GM20000 (cell line): ENCODE measurements around the gene SLIT3.
A peak's percentile ranks its signal among the peaks of the same experiment; 100 is the strongest.
"Not testable (repeated sequence)": the region's sequence is repeated elsewhere in the genome, so short reads cannot be mapped to it uniquely, and the experiment has no call there.

ENCODE experiments used
- DNase-seq: peaks from one replicate; pipeline ENCODE4 v3.0.0; 2012; ENCODE audit warnings: low spot score
- CTCF ChIP-seq: IDR thresholded peaks from 2 replicates; pipeline ENCODE4 v1.5.1; 2012; ENCODE audit warnings: mild to moderate bottlenecking, control low read depth; ENCODE audit errors: extremely low read depth, missing control alignments

The SLIT3 gene

GRCh38 chr5:168743617-168744016 is 557.3 kb downstream of the SLIT3 start:
- DNase-seq = no peak

GRCh38 chr5:168742311-168742710 is 558.6 kb downstream of the SLIT3 start:
- not testable (repeated sequence) for DNase-seq

More at GRCh38 chr5:168743617-168744016, 557.3 kb downstream of the SLIT3 start:
- TF ChIP-seq CTCF = no peak

GRCh38 chr5:168740811-168741213 is 560.1 kb downstream of the SLIT3 start:
- DNase-seq = no peak

GRCh38 chr5:168740092-168740800 is 560.7 kb downstream of the SLIT3 start:
- no peak for DNase-seq
- TF ChIP-seq CTCF = no peak

More at GRCh38 chr5:168740811-168741213, 560.1 kb downstream of the SLIT3 start:
- no peak for TF ChIP-seq CTCF

- TF ChIP-seq CTCF = no peak
- DNase-seq = no peak
Measured at GRCh38 chr5:168737066-168737465, 563.9 kb downstream of the SLIT3 start.

GRCh38 chr5:168736281-168736831 is 564.6 kb downstream of the SLIT3 start:
- TF ChIP-seq CTCF = no peak

DNA sequence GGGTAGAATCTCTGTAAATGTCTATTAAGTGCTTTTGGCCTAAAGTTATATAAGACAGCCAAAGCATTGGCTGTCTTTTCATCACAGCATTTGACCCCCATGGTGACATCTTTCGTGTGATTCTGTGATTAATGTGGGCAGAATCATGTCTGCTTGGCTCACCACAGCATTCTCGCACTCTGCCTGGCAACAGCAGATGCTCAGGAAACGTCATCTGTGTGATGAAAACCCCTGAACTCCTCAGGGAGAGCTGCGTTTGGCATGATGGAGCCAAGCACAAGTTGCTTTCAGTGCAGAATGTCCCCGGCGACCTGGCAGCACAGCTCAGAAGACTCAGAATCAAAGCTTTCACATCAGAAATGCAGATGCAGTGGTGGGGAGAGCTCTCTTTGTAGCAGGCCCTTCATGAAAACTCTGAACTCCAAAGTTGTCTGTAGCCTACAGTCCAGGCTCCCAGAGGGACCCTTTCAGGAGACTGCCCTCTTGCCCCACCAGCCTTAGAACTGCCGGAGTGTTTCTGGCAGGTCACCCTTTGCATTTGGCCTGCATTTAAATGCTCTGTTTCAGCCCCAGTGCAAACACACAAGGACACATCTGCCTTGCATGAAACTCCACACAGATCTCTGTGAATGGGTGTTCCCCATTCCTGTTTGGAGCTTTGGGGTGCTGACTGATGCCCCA is 566.2 kb downstream of the SLIT3 start:
- peak; percentile 44 for DNase-seq
- no peak for TF ChIP-seq CTCF

More at GRCh38 chr5:168736281-168736831, 564.6 kb downstream of the SLIT3 start:
- no peak for DNase-seq

GRCh38 chr5:168734119-168734518 is 566.8 kb downstream of the SLIT3 start:
- TF ChIP-seq CTCF = no peak
- DNase-seq = no peak
